Endodermal cell (in vitro differentiated cells): ENCODE measurements around the gene SSBP3. TPM values are rescaled to one million over a fixed set of nuclear protein-coding genes. Genes with fewer than 3 reads are reported as not detected.

Experiments used
- DNase-seq: peaks from one replicate; pipeline ENCODE4 v3.0.0-alpha.2; 2017
- H3K27ac ChIP-seq: 2 replicates; pipeline ENCODE4 v1.5.1; 2013; ENCODE audit warnings: mild to moderate bottlenecking, low read depth, low read length, moderate library complexity
- H3K27me3 ChIP-seq: 2 replicates; pipeline ENCODE4 v1.6.1; 2013; ENCODE audit warnings: mild to moderate bottlenecking, low read length, moderate library complexity; ENCODE audit not compliant: insufficient read depth, control insufficient read depth, poor library complexity, severe bottlenecking
- H3K36me3 ChIP-seq: 2 replicates; pipeline ENCODE4 v1.7.0; 2013; ENCODE audit warnings: mild to moderate bottlenecking, low read length, moderate library complexity; ENCODE audit not compliant: control insufficient read depth, insufficient read depth
- H3K4me1 ChIP-seq: one replicate; pipeline ENCODE4 v1.7.0; 2013; ENCODE audit warnings: low read length; ENCODE audit not compliant: control insufficient read depth, insufficient read depth
- H3K4me3 ChIP-seq: 2 replicates; pipeline ENCODE4 v1.5.1; 2013; ENCODE audit warnings: mild to moderate bottlenecking, low read length, moderate library complexity
- H3K9ac ChIP-seq: 2 replicates; pipeline ENCODE4 v1.6.1; 2013; ENCODE audit warnings: mild to moderate bottlenecking, low read length, moderate library complexity; ENCODE audit not compliant: poor library complexity, severe bottlenecking; ENCODE audit errors: extremely low read depth
- H3K9me3 ChIP-seq: 2 replicates; pipeline ENCODE4 v1.6.1; 2013; ENCODE audit warnings: mild to moderate bottlenecking, low read length, moderate library complexity; ENCODE audit not compliant: control insufficient read depth
- H3K27ac Mint-ChIP-seq: 2 replicates; pipeline ENCODE4 v1.8.0; 2020; ENCODE audit warnings: mixed read lengths
- H3K27me3 Mint-ChIP-seq: 2 replicates; pipeline ENCODE4 v1.8.0; 2021; ENCODE audit warnings: mild to moderate bottlenecking, mixed read lengths; ENCODE audit not compliant: insufficient read depth
- H3K36me3 Mint-ChIP-seq: 2 replicates; pipeline ENCODE4 v1.8.0; 2020; ENCODE audit warnings: low read depth, mixed read lengths
- H3K4me1 Mint-ChIP-seq: 2 replicates; pipeline ENCODE4 v1.8.0; 2020; ENCODE audit warnings: mixed read lengths
- H3K4me3 Mint-ChIP-seq: 2 replicates; pipeline ENCODE4 v1.8.0; 2020; ENCODE audit warnings: mild to moderate bottlenecking, moderate library complexity, mixed read lengths
- H3K9me3 Mint-ChIP-seq: 2 replicates; pipeline ENCODE4 v1.8.0; 2020; ENCODE audit warnings: mild to moderate bottlenecking, mixed read lengths
- CTCF ChIP-seq: fragments of 200-600 bp; sonication (generic); conservative IDR thresholded peaks from 2 replicates; pipeline ENCODE4 v1.5.0; 2021; ENCODE audit warnings: antibody characterized with exemption, mild to moderate bottlenecking
- WGBS, 2 experiments: methylation state at CpG; one replicate each; pipeline versions ENCODE4 v1.1.5 to v1.1.7; 2013; ENCODE audit warnings: missing lambda C conversion rate in 2 of 2, mixed read lengths in 1 of 2; ENCODE audit not compliant: insufficient coverage in 1 of 2, insufficient read length in 1 of 2; 5-methylcytosine and 5-hydroxymethylcytosine counted together
- total RNA-seq, 2 donors: library from RNA; stranded (reverse); fragmentation: NEBNext Ultra II Directional in 1 of 2; extraction: Animal tissue kit (Norgen Biotek cat#: 25700) in 1 of 2; gene quantifications; 2 replicates in 1 of 2; 3 replicates in 1 of 2; pipeline ENCODE4 v1.2.1, GENCODE V29; 2021

Gene SSBP3
- total RNA-seq, 2 donors from 2014 or later = 342 TPM

GRCh38 chr1:54359393-54360162 lies 46.6 kb downstream of the SSBP3 start:
- Mint-ChIP-seq H3K27ac (no peak overlapping the region), H3K4me1 (peaks cover 79% of the 10 kb centered on the region), H3K4me3 (no peak overlapping the region), H3K9me3 (no peaks in the 10 kb centered on the region), H3K36me3 (peaks cover 35% of the 10 kb centered on the region), H3K27me3 (no peaks in the 10 kb centered on the region)
- DNase-seq = no peak
- Histone ChIP-seq H3K9me3 (no peaks in the 10 kb centered on the region), H3K4me3 (no peak overlapping the region), H3K36me3 (peaks cover 83% of the 10 kb centered on the region), H3K27me3 (no peaks in the 10 kb centered on the region), H3K9ac (no peak overlapping the region), H3K4me1 (peaks cover 49% of the 10 kb centered on the region), H3K27ac (no peak overlapping the region)
- 90% methylated on average over 7 to 9 of the region's 9 CpGs for WGBS, 2 experiments
- TF ChIP-seq CTCF = no peak

- no peaks in the 10 kb centered on the region for H3K27me3 Mint-ChIP-seq
- H3K4me3 Mint-ChIP-seq = no peak overlapping the region
- TF ChIP-seq CTCF = no peak
- Histone ChIP-seq H3K9me3 (no peaks in the 10 kb centered on the region), H3K27me3 (no peaks in the 10 kb centered on the region), H3K4me1 (peaks cover 57% of the 10 kb centered on the region), H3K36me3 (peaks cover 82% of the 10 kb centered on the region), H3K27ac (no peak overlapping the region), H3K9ac (no peak overlapping the region), H3K4me3 (no peak overlapping the region)
- H3K36me3 Mint-ChIP-seq = peaks cover 37% of the 10 kb centered on the region
- DNase-seq = no peak
- no peaks in the 10 kb centered on the region for H3K9me3 Mint-ChIP-seq
- H3K27ac Mint-ChIP-seq = peak overlapping the region; percentile 52
- 94 to 97% methylated on average over 5 to 14 of the region's 14 CpGs for WGBS, 2 experiments
- peaks cover 79% of the 10 kb centered on the region for H3K4me1 Mint-ChIP-seq
Observed at GRCh38 chr1:54358503-54359168, 47.6 kb downstream of the SSBP3 start.

- Histone ChIP-seq H3K9me3 (no peaks in the 10 kb centered on the region), H3K9ac (no peak overlapping the region), H3K27me3 (no peaks in the 10 kb centered on the region), H3K4me1 (peaks cover 56% of the 10 kb centered on the region), H3K36me3 (peaks cover 82% of the 10 kb centered on the region), H3K27ac (no peak overlapping the region), H3K4me3 (no peak overlapping the region)
- Mint-ChIP-seq H3K4me3 (peak overlapping the region; percentile 37), H3K27me3 (no peaks in the 10 kb centered on the region), H3K27ac (no peak overlapping the region), H3K4me1 (peaks cover 77% of the 10 kb centered on the region), H3K9me3 (no peaks in the 10 kb centered on the region), H3K36me3 (peaks cover 37% of the 10 kb centered on the region)
- no peak for DNase-seq
- TF ChIP-seq CTCF = no peak
- WGBS, 2 experiments = 90 to 98% methylated on average over 4 to 5 of the region's 5 CpGs
Observed at GRCh38 chr1:54357967-54358366, 48.2 kb downstream of the SSBP3 start.
